Measurements from ENCODE around the gene METTL16.

The METTL16 gene

GRCh38 chr17:2457913-2458312 lies 53.8 kb downstream of the METTL16 start:
- TF ChIP-seq CTCF (conservative IDR thresholded peaks at IDR 0.05; ENCODE audit: low read depth, low read length): no peak
- no peak overlapping the region for H3K4me2 ChIP-seq

GRCh38 chr17:2456475-2456874 lies 55.2 kb downstream of the METTL16 start:
- Histone ChIP-seq H3K36me3 (ENCODE audit: insufficient read depth) (no peaks in the 10 kb centered on the region), H3K79me2 (ENCODE audit: insufficient read depth, low read depth) (no peaks in the 10 kb centered on the region), H3K4me1 (ENCODE audit: low read depth, poor library complexity, severe bottlenecking) (no peaks in the 10 kb centered on the region), H4K20me1 (ENCODE audit: insufficient read depth) (no peaks in the 10 kb centered on the region), H3K4me2 (no peak overlapping the region), H2AFZ (ENCODE audit: low read depth) (no peak overlapping the region), H3K27ac (no peak overlapping the region), H3K4me3 (IDR thresholded peaks at IDR 0.05; ENCODE audit: insufficient read depth, low read depth, low read length) (no peak overlapping the region), H3K27me3 (ENCODE audit: insufficient read depth, low read depth) (no peaks in the 10 kb centered on the region), H3K9ac (no peak overlapping the region)
- TF ChIP-seq CTCF (conservative IDR thresholded peaks at IDR 0.05; ENCODE audit: low read depth, low read length): no peak

More at GRCh38 chr17:2457913-2458312, 53.8 kb downstream of the METTL16 start:
- Histone ChIP-seq H3K36me3 (ENCODE audit: insufficient read depth) (0 out of 2 replicates have a peak, but pooled peaks cover 4% of the 10 kb centered on the region), H3K27me3 (ENCODE audit: insufficient read depth, low read depth) (no peaks in the 10 kb centered on the region), H2AFZ (ENCODE audit: low read depth) (no peak overlapping the region), H3K4me1 (ENCODE audit: low read depth, poor library complexity, severe bottlenecking) (no peaks in the 10 kb centered on the region), H4K20me1 (ENCODE audit: insufficient read depth) (no peaks in the 10 kb centered on the region), H3K4me3 (IDR thresholded peaks at IDR 0.05; ENCODE audit: insufficient read depth, low read depth, low read length) (no peak overlapping the region), H3K79me2 (ENCODE audit: insufficient read depth, low read depth) (no peaks in the 10 kb centered on the region), H3K27ac (no peak overlapping the region), H3K9ac (no peak overlapping the region)

GRCh38 chr17:2455956-2456355 lies 55.7 kb downstream of the METTL16 start:
- no peak overlapping the region for H3K27ac ChIP-seq
- no peaks in the 10 kb centered on the region for H3K36me3 ChIP-seq (ENCODE audit: insufficient read depth)

GRCh38 chr17:2453866-2454265 lies 57.8 kb downstream of the METTL16 start:
- Histone ChIP-seq H2AFZ (ENCODE audit: low read depth) (no peak overlapping the region), H3K27me3 (ENCODE audit: insufficient read depth, low read depth) (no peaks in the 10 kb centered on the region), H3K4me3 (IDR thresholded peaks at IDR 0.05; ENCODE audit: insufficient read depth, low read depth, low read length) (no peak overlapping the region), H3K4me1 (ENCODE audit: low read depth, poor library complexity, severe bottlenecking) (no peaks in the 10 kb centered on the region), H3K79me2 (ENCODE audit: insufficient read depth, low read depth) (no peaks in the 10 kb centered on the region), H3K9ac (no peak overlapping the region), H4K20me1 (ENCODE audit: insufficient read depth) (no peaks in the 10 kb centered on the region), H3K36me3 (ENCODE audit: insufficient read depth) (no peaks in the 10 kb centered on the region), H3K4me2 (no peak overlapping the region), H3K27ac (no peak overlapping the region)
- no peak for TF ChIP-seq CTCF (conservative IDR thresholded peaks at IDR 0.05; ENCODE audit: low read depth, low read length)

More at GRCh38 chr17:2455956-2456355, 55.7 kb downstream of the METTL16 start:
- no peaks in the 10 kb centered on the region for H4K20me1 ChIP-seq (ENCODE audit: insufficient read depth)
- TF ChIP-seq CTCF (conservative IDR thresholded peaks at IDR 0.05; ENCODE audit: low read depth, low read length): no peak
- no peaks in the 10 kb centered on the region for H3K4me1 ChIP-seq (ENCODE audit: low read depth, poor library complexity, severe bottlenecking)
- no peak overlapping the region for H3K4me2 ChIP-seq
- H3K79me2 ChIP-seq (ENCODE audit: insufficient read depth, low read depth): no peaks in the 10 kb centered on the region
- H3K27me3 ChIP-seq (ENCODE audit: insufficient read depth, low read depth): no peaks in the 10 kb centered on the region
- H3K9ac ChIP-seq: no peak overlapping the region
- no peak overlapping the region for H3K4me3 ChIP-seq (IDR thresholded peaks at IDR 0.05; ENCODE audit: insufficient read depth, low read depth, low read length)
- no peak overlapping the region for H2AFZ ChIP-seq (ENCODE audit: low read depth)

All from KMS-11 (cell line).